Measurements from ENCODE around the gene C10orf95.

GRCh38 chr10:102499356-102499755 is 48.0 kb upstream of the C10orf95 start:
- TF ChIP-seq FOXP1 (IDR thresholded peaks at IDR 0.05) (no peak), FOXP1 (CRISPR knock-in tag; IDR thresholded peaks at IDR 0.05) (no peak), SRSF1 (optimal IDR thresholded peaks at IDR 0.05; ENCODE audit: low read depth, low read length) (no peak), POLR2A (IDR thresholded peaks at IDR 0.05; ENCODE audit: insufficient read depth in 1 of 2, low read depth in 2 of 2, low read length in 2 of 2) (no peak), MTF2 (CRISPR knock-in tag; IDR thresholded peaks at IDR 0.05; ENCODE audit: borderline replicate concordance) (no peak), PHF5A (CRISPR knock-in tag; IDR thresholded peaks at IDR 0.05; ENCODE audit: low read depth, unreplicated experiment) (no peak), KDM5B (CRISPR knock-in tag; IDR thresholded peaks at IDR 0.05; ENCODE audit: borderline replicate concordance) (no peak), ZNF746 (CRISPR knock-in tag; IDR thresholded peaks at IDR 0.05) (no peak), TCF12 (IDR thresholded peaks at IDR 0.05) (no peak), TCF12 (CRISPR knock-in tag; IDR thresholded peaks at IDR 0.05) (no peak)
